Endothelial cell of umbilical vein (primary cell): ENCODE measurements around the gene SLC38A1. TPM values are rescaled to one million over a fixed set of nuclear protein-coding genes. Genes with fewer than 3 reads are reported as not detected.

Experiments
- BruUV-seq: library from RNA; stranded (reverse); fragments of 400-500 nt; replicated peaks from 2 replicates; lab custom pipeline; 2021; lab: Mats Ljungman, UMichigan
- CTCF ChIA-PET: fragments of 300-600, 350-600 bp; sonication (Branson Sonifier 250); formaldehyde crosslinking; loops from one replicate; lab custom pipeline; 2021; ENCODE audit warnings: antibody characterized with exemption, inconsistent platforms; lab: Charles Lee
- POLR2A ChIA-PET: fragments of 300-600, 350-600 bp; sonication (Branson Sonifier 250); formaldehyde crosslinking; loops from one replicate; lab custom pipeline; 2021; ENCODE audit warnings: antibody characterized with exemption, inconsistent platforms; lab: Charles Lee
- DNase-seq: peaks from one replicate; pipeline ENCODE4 v3.0.0-alpha.2; 2011; ENCODE audit warnings: low read depth, low spot score
- FAIRE-seq: peaks from 2 replicates; lab custom pipeline; 2011; peaks lifted over from hg19 to GRCh38; lab: Jason Lieb, UNC
- H2AFZ ChIP-seq: 2 replicates; pipeline ENCODE4 v1.6.0; 2012; ENCODE audit warnings: low read depth, low read length, control low read depth, inconsistent platforms
- H3K27ac ChIP-seq: 2 replicates; pipeline ENCODE4 v1.5.1; 2011; ENCODE audit warnings: low read depth, mild to moderate bottlenecking, control low read depth, low read length, moderate library complexity; ENCODE audit not compliant: insufficient read depth
- H3K27me3 ChIP-seq, 2 experiments: 2 replicates each; pipeline versions ENCODE4 v1.6.0 to v1.6.1; 2011; ENCODE audit warnings: low read length in 2 of 2, mixed read lengths in 1 of 2; ENCODE audit not compliant: control insufficient read depth in 2 of 2, insufficient read depth in 2 of 2
- H3K36me3 ChIP-seq, 2 experiments: 2 replicates in 1 of 2; 3 replicates in 1 of 2; pipeline ENCODE4 v1.5.1; 2011; ENCODE audit warnings: low read length in 2 of 2, mild to moderate bottlenecking in 1 of 2, moderate library complexity in 1 of 2; ENCODE audit not compliant: control insufficient read depth in 2 of 2, insufficient read depth in 2 of 2; ENCODE audit errors: extremely low read depth in 1 of 2
- H3K4me1 ChIP-seq: 3 replicates; pipeline ENCODE4 v1.5.1; 2011; ENCODE audit warnings: mild to moderate bottlenecking, low read length; ENCODE audit not compliant: control insufficient read depth, insufficient read depth; ENCODE audit errors: extremely low read depth
- H3K4me2 ChIP-seq: 2 replicates; pipeline ENCODE4 v1.6.1; 2011; ENCODE audit warnings: low read length, control low read depth, mixed read lengths; ENCODE audit not compliant: insufficient read depth
- H3K4me3 ChIP-seq, 3 experiments: fragments of 200-600 bp in 1 of 3; sonication (generic), shearing (Covaris generic) in 1 of 3; replicated peaks in 1 of 3; 2 replicates each; pipeline ENCODE4 v1.5.1; 2011 to 2016; ENCODE audit warnings: control low read depth in 3 of 3, low read length in 3 of 3, mild to moderate bottlenecking in 2 of 3, inconsistent platforms in 1 of 3, low read depth in 1 of 3, moderate library complexity in 1 of 3; ENCODE audit not compliant: insufficient read depth in 1 of 3
- H3K79me2 ChIP-seq: 2 replicates; pipeline ENCODE4 v1.6.0; 2012; ENCODE audit warnings: low read length, inconsistent platforms; ENCODE audit not compliant: control insufficient read depth, insufficient read depth
- H3K9ac ChIP-seq: replicated peaks from 2 replicates; pipeline ENCODE3; 2011; ENCODE audit warnings: low read length, control low read depth; ENCODE audit not compliant: insufficient read depth; ENCODE audit errors: extremely low read depth
- H3K9me1 ChIP-seq: replicated peaks from 3 replicates; pipeline ENCODE4 v1.6.0; 2011; ENCODE audit warnings: mild to moderate bottlenecking, low read length; ENCODE audit not compliant: control insufficient read depth, insufficient read depth; ENCODE audit errors: extremely low read depth
- H3K9me3 ChIP-seq: replicated peaks from 2 replicates; pipeline ENCODE4 v1.5.1; 2012; ENCODE audit warnings: low read length, inconsistent platforms; ENCODE audit not compliant: control insufficient read depth, insufficient read depth
- H4K20me1 ChIP-seq: replicated peaks from 2 replicates; pipeline ENCODE3; 2011; ENCODE audit warnings: mild to moderate bottlenecking, low read length; ENCODE audit not compliant: control insufficient read depth, insufficient read depth; ENCODE audit errors: extremely low read depth
- FOS ChIP-seq: IDR thresholded peaks from 2 replicates; pipeline ENCODE4 v1.6.1; 2011; ENCODE audit warnings: mild to moderate bottlenecking, low read length, moderate library complexity, borderline replicate concordance; ENCODE audit not compliant: insufficient read depth
- GATA2 ChIP-seq: IDR thresholded peaks from 2 replicates; pipeline ENCODE4 v1.7.0; 2011; ENCODE audit warnings: low read depth, mild to moderate bottlenecking, moderate library complexity, mixed read lengths, low read length; ENCODE audit not compliant: insufficient read length, insufficient read depth
- JUN ChIP-seq: IDR thresholded peaks from 2 replicates; pipeline ENCODE4 v1.6.1; 2011; ENCODE audit warnings: borderline replicate concordance, low read depth; ENCODE audit not compliant: insufficient read length, insufficient read depth
- MYC ChIP-seq: IDR thresholded peaks from one replicate; pipeline ENCODE4 v1.6.1; 2011; ENCODE audit warnings: mild to moderate bottlenecking, low read depth, low read length
- POLR2A ChIP-seq: IDR thresholded peaks from 2 replicates; pipeline ENCODE4 v1.6.1; 2012; ENCODE audit warnings: low read depth, mild to moderate bottlenecking, control low read depth, low read length
- POLR2AphosphoS5 ChIP-seq: IDR thresholded peaks from 2 replicates; pipeline ENCODE4 v1.6.1; 2012; ENCODE audit warnings: low read depth, mild to moderate bottlenecking, control low read depth, low read length, moderate library complexity; ENCODE audit not compliant: insufficient read depth
- dilution Hi-C: fragments of 300-500 bp; cut with MboI; formaldehyde crosslinking; loops from one replicate; pipeline ENCODE4 v1.15.0; 2019; ENCODE audit warnings: low sequenced_read_pairs; ENCODE audit not compliant: extremely low pct_ligation_motif_present
- intact Hi-C: fragments of 100-400 bp; cut with micrococcal nuclease; formaldehyde crosslinking; loops from one replicate; pipeline ENCODE4 v1.10.0; 2022
- polyA plus RNA-seq, 4 experiments: library from polyadenylated mRNA; depleted of rRNA in 3 of 4; stranded (reverse) in 3 of 4; unstranded in 1 of 4; fragments of >200 nt; gene quantifications; 2 replicates each; pipeline versions ENCODE4 v1.2.1 to v1.2.3, GENCODE V29; 2011 to 2012; ENCODE audit warnings: missing spikeins in 1 of 4
- total RNA-seq: library from RNA; stranded (reverse); gene quantifications from 2 replicates; pipeline ENCODE4 v1.2.3, GENCODE V29; 2021
- TF ChIP-seq, protein P1 (sequence below): IDR thresholded peaks from 2 replicates; pipeline ENCODE4 v1.6.1; 2011; ENCODE audit not compliant: insufficient read depth, insufficient read length

SLC38A1 gene
- total and polyA plus RNA-seq, 2 donors (not counting 3 experiments of a cell fraction or from before 2014, with no cell fraction given) = 23.6 to 86.4 TPM

- no TSS peak for BruUV-seq
- H3K4me1 ChIP-seq = peaks cover 48% of the 10 kb centered on the region
- peaks cover 44% of the 10 kb centered on the region for H3K79me2 ChIP-seq
- H3K9me3 ChIP-seq = no peaks in the 10 kb centered on the region
- no peaks in the 10 kb centered on the region for H3K9me1 ChIP-seq
- CTCF ChIA-PET = interaction anchor here (2.0 kb wide), 1 partner anchor 84 kb away, joined by 4 read pairs; no protein-coding TSS in a partner anchor
- H3K4me2 ChIP-seq = peak overlapping the region; percentile 75
- dilution Hi-C loops = no loop called here
- H3K4me3 ChIP-seq = no peak overlapping the region
- POLR2A ChIA-PET = no interaction called here
- H3K9ac ChIP-seq = peak overlapping the region; percentile 76
- intact Hi-C loops = no loop called here
- no peaks in the 10 kb centered on the region for H3K27me3 ChIP-seq
- H2AFZ ChIP-seq = no peak overlapping the region
- FAIRE-seq (no peak), DNase-seq (no peak)
- no peaks in the 10 kb centered on the region for H4K20me1 ChIP-seq
- H3K36me3 ChIP-seq = peaks cover 0 to 5% of the 10 kb centered on the region in 2 experiments
- H3K27ac ChIP-seq = peak overlapping the region; percentile 97
- TF ChIP-seq JUN (no peak), POLR2AphosphoS5 (no peak), POLR2A (peak; percentile 39), GATA2 (no peak)
Measured at GRCh38 chr12:46219132-46219876, 49.5 kb downstream of the SLC38A1 start.

- dilution Hi-C loops (no loop called here), intact Hi-C loops (no loop called here)
- Histone ChIP-seq H3K27me3 (no peaks in the 10 kb centered on the region), H3K9me3 (no peaks in the 10 kb centered on the region), H2AFZ (no peak overlapping the region), H4K20me1 (no peaks in the 10 kb centered on the region), H3K9ac (no peak overlapping the region), H3K9me1 (no peaks in the 10 kb centered on the region), H3K4me1 (peaks cover 42% of the 10 kb centered on the region), H3K27ac (no peak overlapping the region), H3K4me2 (no peak overlapping the region), H3K4me3 (no peak overlapping the region), H3K79me2 (peaks cover 43% of the 10 kb centered on the region), H3K36me3 (peaks cover 0 to 3% of the 10 kb centered on the region in 2 experiments)
- FAIRE-seq = no peak
- CTCF ChIA-PET = no interaction called here
- POLR2A ChIA-PET = no interaction called here
- TF ChIP-seq, protein P1, sequence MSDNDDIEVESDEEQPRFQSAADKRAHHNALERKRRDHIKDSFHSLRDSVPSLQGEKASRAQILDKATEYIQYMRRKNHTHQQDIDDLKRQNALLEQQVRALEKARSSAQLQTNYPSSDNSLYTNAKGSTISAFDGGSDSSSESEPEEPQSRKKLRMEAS = no peak
- TF ChIP-seq FOS (no peak), GATA2 (no peak), MYC (no peak)
- no TSS peak for BruUV-seq
- DNase-seq = no peak
Measured at GRCh38 chr12:46218322-46219095, 50.3 kb downstream of the SLC38A1 start.
